GM12878 (cell line): ENCODE results near the gene KLF17. TPM values are rescaled to one million over a fixed set of nuclear protein-coding genes. Genes with fewer than 3 reads are reported as not detected.

ENCODE experiments used
- ATAC-seq: fragments of 200-7000 bp; cut with Tn5 transposase; 3 replicates; pipeline ENCODE4 v1.9.1; 2020; ENCODE audit warnings: mild to moderate bottlenecking, moderate library complexity
- BruUV-seq: library from RNA; stranded (reverse); fragments of 400-500 nt; replicated peaks from 2 replicates; lab custom pipeline; 2021; lab: Mats Ljungman, UMichigan
- CTCF ChIA-PET: fragments of 300-600 bp; sonication (Branson Sonifier 250); formaldehyde crosslinking; extraction: SDS; loops from one replicate; lab custom pipeline; 2021; ENCODE audit warnings: inconsistent platforms; lab: Yijun Ruan, JAX
- POLR2A ChIA-PET: fragments of 350-600 bp; formaldehyde crosslinking; extraction: SDS; loops from one replicate; lab custom pipeline; 2021; ENCODE audit warnings: inconsistent platforms; lab: Charles Lee
- RAD21 ChIA-PET: fragments of 300-600 bp; sonication (Branson Sonifier 250); formaldehyde crosslinking; loops from one replicate; lab custom pipeline; 2023; ENCODE audit warnings: antibody characterized with exemption; ENCODE audit not compliant: unreplicated experiment; lab: Charles Lee
- SMC1A ChIA-PET: fragments of 300-600 bp; sonication (Branson Sonifier 250); formaldehyde crosslinking; loops from one replicate; lab custom pipeline; 2023; ENCODE audit not compliant: unreplicated experiment, uncharacterized antibody; lab: Charles Lee
- DNase-seq: peaks from one replicate; pipeline ENCODE4 v3.0.0-alpha.2; 2011; ENCODE audit warnings: low read depth, low spot score
- FAIRE-seq: peaks from 3 replicates; lab custom pipeline; 2011; peaks lifted over from hg19 to GRCh38; lab: Jason Lieb, UNC
- H2AFZ ChIP-seq: 2 replicates; pipeline ENCODE4 v1.6.0; 2011; ENCODE audit warnings: low read depth, low read length, control low read depth; ENCODE audit not compliant: control insufficient read depth
- H3K27ac ChIP-seq: 2 replicates; pipeline ENCODE4 v1.5.1; 2011; ENCODE audit warnings: control low read depth; ENCODE audit not compliant: control insufficient read depth, insufficient read depth
- H3K27me3 ChIP-seq, 2 experiments: replicated peaks in 1 of 2; 2 replicates each; pipeline versions ENCODE4 v1.6.0 to v1.6.1; 2011; ENCODE audit warnings: low read length in 1 of 2; ENCODE audit not compliant: control insufficient read depth in 2 of 2, insufficient read depth in 2 of 2
- H3K36me3 ChIP-seq, 2 experiments: 2 replicates each; pipeline ENCODE4 v1.5.1; 2011; ENCODE audit warnings: low read length in 1 of 2; ENCODE audit not compliant: control insufficient read depth in 2 of 2, insufficient read depth in 2 of 2
- H3K4me1 ChIP-seq: 2 replicates; pipeline ENCODE4 v1.6.1; 2011; ENCODE audit warnings: mild to moderate bottlenecking, low read length, moderate library complexity, mixed read lengths; ENCODE audit not compliant: control insufficient read depth, insufficient read depth
- H3K4me2 ChIP-seq: 2 replicates; pipeline ENCODE4 v1.6.0; 2011; ENCODE audit warnings: control low read depth; ENCODE audit not compliant: control insufficient read depth, insufficient read depth
- H3K4me3 ChIP-seq: fragments of 200-600 bp; sonication (generic); 2 replicates; pipeline ENCODE4 v1.5.1; 2016
- H3K79me2 ChIP-seq: 2 replicates; pipeline ENCODE4 v1.6.0; 2011; ENCODE audit warnings: low read length; ENCODE audit not compliant: control insufficient read depth, insufficient read depth
- H3K9ac ChIP-seq: 2 replicates; pipeline ENCODE4 v1.8.0; 2011; ENCODE audit warnings: low read length, control low read depth, mixed read lengths; ENCODE audit not compliant: control insufficient read depth, insufficient read depth
- H3K9me3 ChIP-seq: replicated peaks from 3 replicates; pipeline ENCODE4 v1.5.1; 2011; ENCODE audit warnings: mild to moderate bottlenecking, low read length; ENCODE audit not compliant: control insufficient read depth, insufficient read depth
- H4K20me1 ChIP-seq: 2 replicates; pipeline ENCODE4 v1.6.0; 2011; ENCODE audit not compliant: control insufficient read depth, insufficient read depth
- BHLHE40 ChIP-seq, 2 experiments: fragments of 450-650 bp in 1 of 2; IDR thresholded peaks; 2 replicates each; pipeline ENCODE4 v1.6.1; 2011 to 2017; ENCODE audit warnings: low read depth in 2 of 2, borderline replicate concordance in 1 of 2, improper control_type of control experiment in 1 of 2, low read length in 1 of 2, mild to moderate bottlenecking in 1 of 2
- CBX3 ChIP-seq: fragments of 200-600 bp; sonication (generic); IDR thresholded peaks from 2 replicates; pipeline ENCODE4 v1.6.1; 2016; ENCODE audit warnings: low read depth, borderline replicate concordance
- CREB1 ChIP-seq: IDR thresholded peaks from 2 replicates; pipeline ENCODE4 v1.6.1; 2012; ENCODE audit warnings: low read depth, mild to moderate bottlenecking, inconsistent platforms
- HCFC1 ChIP-seq: fragments of 150-350 bp; IDR thresholded peaks from 2 replicates; pipeline ENCODE4 v1.6.1; 2014; ENCODE audit warnings: low read length
- POLR2AphosphoS5 ChIP-seq: IDR thresholded peaks from 2 replicates; pipeline ENCODE4 v1.6.1; 2011; ENCODE audit warnings: mild to moderate bottlenecking, low read length, inconsistent platforms
- RAD51 ChIP-seq: fragments of 450-650 bp; IDR thresholded peaks from 2 replicates; pipeline ENCODE4 v1.6.1; 2016; ENCODE audit warnings: moderate library complexity, mild to moderate bottlenecking, inconsistent platforms
- SIN3A ChIP-seq: IDR thresholded peaks from 2 replicates; pipeline ENCODE4 v1.6.1; 2012; ENCODE audit warnings: low read depth, low read length, improper control_type of control experiment
- SREBF2 ChIP-seq: IDR thresholded peaks from 2 replicates; pipeline ENCODE4 v1.6.1; 2012; ENCODE audit warnings: mild to moderate bottlenecking, low read length
- ZNF207 ChIP-seq: fragments of 450-650 bp; IDR thresholded peaks from 2 replicates; pipeline ENCODE4 v1.6.1; 2014; ENCODE audit warnings: antibody characterized with exemption, mild to moderate bottlenecking, borderline replicate concordance
- WGBS: methylation state at CpG from one replicate; pipeline ENCODE4 v1.1.6; 2016; ENCODE audit warnings: low lambda C conversion rate; ENCODE audit not compliant: insufficient replicate concordance, insufficient coverage; ENCODE audit errors: missing lambda C conversion rate; 5-methylcytosine and 5-hydroxymethylcytosine counted together
- in situ Hi-C: fragments of 300-500 bp; cut with MboI; formaldehyde crosslinking; loops from 9 replicates; pipeline ENCODE4 v1.14.3; 2018; ENCODE audit warnings: mixed read lengths
- intact Hi-C: fragments of 100-400 bp; cut with micrococcal nuclease; formaldehyde crosslinking; loops from one replicate; pipeline ENCODE4 v1.14.2; 2022; ENCODE audit not compliant: unreplicated experiment
- polyA plus RNA-seq, 11 experiments: library from polyadenylated mRNA; depleted of rRNA in 4 of 11; unstranded in 6 of 11; stranded (reverse) in 5 of 11; fragments of >200 nt; fragmentation: Nextera tagmentation in 4 of 11; fragmentation: Illumina TruSeq in 1 of 11; extraction: Ambion mirVana in 4 of 11; extraction: Trizol in 1 of 11; gene quantifications; 1 replicate in 1 of 11; 2 replicates in 10 of 11; pipeline versions ENCODE4 v1.2.1 to v1.2.3, GENCODE V29; 2011 to 2016; ENCODE audit warnings: inconsistent platforms in 2 of 11, missing spikeins in 2 of 11, low read depth in 1 of 11
- total RNA-seq, 4 experiments: library from RNA; depleted of rRNA in 3 of 4; stranded (reverse); fragments of >200 nt in 3 of 4; fragmentation: Illumina TruSeq in 1 of 4; extraction: Trizol in 1 of 4; gene quantifications; 2 replicates each; pipeline versions ENCODE4 v1.2.1 to v1.2.3, GENCODE V29; 2013 to 2021
- TF ChIP-seq, protein P1 (sequence below): IDR thresholded peaks from 2 replicates; pipeline ENCODE4 v1.6.1; 2012; ENCODE audit warnings: low read depth, low read length, improper control_type of control experiment

Gene KLF17
- total and polyA plus RNA-seq, 10 of the 15 experiments (the other 5 are each of a cell fraction or from before 2014, with no cell fraction given) = not detected

DNA sequence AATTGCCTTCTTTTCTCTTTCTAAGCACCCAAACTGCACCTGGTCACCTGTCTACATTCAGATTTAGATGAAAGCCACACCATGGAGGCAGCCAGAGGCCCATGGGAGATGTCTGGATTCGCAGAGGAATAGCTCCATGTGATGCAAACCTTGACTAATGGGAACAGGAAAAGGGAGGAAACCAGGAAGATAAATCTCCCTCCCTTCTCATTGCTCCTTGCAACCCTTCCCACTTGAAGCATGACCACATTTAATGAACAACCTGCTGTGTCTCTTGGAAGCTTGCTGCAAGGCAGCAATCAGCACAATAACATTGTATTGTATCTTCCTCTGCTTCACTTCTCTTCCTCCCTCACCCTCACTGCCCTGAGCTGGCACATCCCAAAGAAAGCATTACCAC is 42.6 kb upstream of the KLF17 start:
- Histone ChIP-seq H4K20me1 (no peaks in the 10 kb centered on the region), H3K9me3 (no peaks in the 10 kb centered on the region), H3K27me3 (no peaks in the 10 kb centered on the region), H3K4me3 (no peak overlapping the region), H3K4me2 (no peak overlapping the region), H3K4me1 (no peaks in the 10 kb centered on the region), H3K9ac (no peak overlapping the region), H3K36me3 (no peaks in the 10 kb centered on the region), H2AFZ (no peak overlapping the region), H3K79me2 (no peaks in the 10 kb centered on the region), H3K27ac (no peak overlapping the region)
- in situ Hi-C loops (no loop called here), intact Hi-C loops (no loop called here)
- FAIRE-seq (no peak), DNase-seq (no peak), ATAC-seq (no peak)
- ChIA-PET SMC1A (interaction anchor here (1.2 kb wide), 1 partner anchor 15 kb away, joined by 4 read pairs; no protein-coding TSS in a partner anchor), POLR2A (no interaction called here), CTCF (no interaction called here), RAD21 (interaction anchor here (0.7 kb wide), 1 partner anchor 545 kb away, joined by 3 read pairs; no protein-coding TSS in a partner anchor)
- TF ChIP-seq CREB1 (no peak), HCFC1 (no peak), CBX3 (no peak), BHLHE40 (IDR thresholded peaks at IDR 0.05; ENCODE audit: borderline replicate concordance in 1 of 2, low read depth in 2 of 2, low read length in 1 of 2) (no peak), SIN3A (no peak), SREBF2 (no peak)
- 0% methylated on average over 1 of the region's 1 CpG for WGBS
- BruUV-seq = no TSS peak

DNA sequence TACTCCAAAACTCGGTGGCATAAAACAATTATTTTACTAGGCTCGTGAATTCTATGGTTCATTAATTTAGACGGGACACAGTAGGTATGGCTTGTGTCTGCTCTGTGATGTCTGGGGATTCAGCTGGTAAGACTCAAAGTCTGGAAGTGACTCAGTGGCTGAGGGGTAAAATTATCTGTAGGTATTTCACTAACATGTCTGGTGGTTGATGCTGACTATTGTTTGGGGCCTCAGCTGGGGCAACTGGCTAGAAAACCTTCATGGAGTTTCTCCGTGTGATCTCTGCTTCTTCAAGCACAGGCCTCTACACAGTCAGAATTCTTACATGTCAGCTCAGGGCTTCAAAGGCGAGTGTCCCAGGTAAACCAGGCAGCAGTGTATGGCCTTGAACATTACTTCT is 41.2 kb upstream of the KLF17 start:
- no TSS peak for BruUV-seq
- DNase-seq = no peak
- H3K4me3 ChIP-seq = no peak overlapping the region
- H3K27ac ChIP-seq = no peak overlapping the region
- intact Hi-C loops = no loop called here
- no peaks in the 10 kb centered on the region for H3K9me3 ChIP-seq
- no peaks in the 10 kb centered on the region for H3K27me3 ChIP-seq
- in situ Hi-C loops = no loop called here
- no peaks in the 10 kb centered on the region for H3K79me2 ChIP-seq
- no peak for FAIRE-seq
- 48% methylated on average over 5 of the region's 5 CpGs for WGBS
- ChIA-PET CTCF (interaction anchor here (1.0 to 1.6 kb wide), 2 partner anchors 13 to 29 kb away, joined by 3 to 4 read pairs; no protein-coding TSS in a partner anchor), SMC1A (interaction anchor here (1.1 kb wide), 1 partner anchor 11 kb away, joined by 3 read pairs; no protein-coding TSS in a partner anchor), POLR2A (no interaction called here), RAD21 (interaction anchor here (0.7 kb wide), 1 partner anchor 88 kb away, joined by 3 read pairs; no protein-coding TSS in a partner anchor)
- H3K36me3 ChIP-seq = no peaks in the 10 kb centered on the region
- H4K20me1 ChIP-seq = no peaks in the 10 kb centered on the region
- no peak overlapping the region for H3K9ac ChIP-seq
- no peaks in the 10 kb centered on the region for H3K4me1 ChIP-seq
- no peak overlapping the region for H2AFZ ChIP-seq
- ATAC-seq = no peak
- no peak overlapping the region for H3K4me2 ChIP-seq
- TF ChIP-seq RAD51 (no peak), ZNF207 (no peak), POLR2AphosphoS5 (no peak)
- TF ChIP-seq, protein P1, sequence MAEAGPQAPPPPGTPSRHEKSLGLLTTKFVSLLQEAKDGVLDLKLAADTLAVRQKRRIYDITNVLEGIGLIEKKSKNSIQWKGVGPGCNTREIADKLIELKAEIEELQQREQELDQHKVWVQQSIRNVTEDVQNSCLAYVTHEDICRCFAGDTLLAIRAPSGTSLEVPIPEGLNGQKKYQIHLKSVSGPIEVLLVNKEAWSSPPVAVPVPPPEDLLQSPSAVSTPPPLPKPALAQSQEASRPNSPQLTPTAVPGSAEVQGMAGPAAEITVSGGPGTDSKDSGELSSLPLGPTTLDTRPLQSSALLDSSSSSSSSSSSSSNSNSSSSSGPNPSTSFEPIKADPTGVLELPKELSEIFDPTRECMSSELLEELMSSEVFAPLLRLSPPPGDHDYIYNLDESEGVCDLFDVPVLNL = no peak
